ENCODE data around the gene LRSAM1.

Gene LRSAM1

GRCh38 chr9:127519301-127520166, 68.2 kb downstream of the LRSAM1 start:
- DNase-seq, result peak; percentile 89 to 90

- no peak for DNase-seq
These were observed 69.9 kb downstream of the LRSAM1 start for GRCh38 chr9:127520941-127521918.

- DNase-seq, result no peak
These were observed 70.6 kb downstream of the LRSAM1 start for GRCh38 chr9:127521919-127522304.

- DNase-seq, result no peak
These were observed 71.4 kb downstream of the LRSAM1 start for GRCh38 chr9:127522727-127523126.

- DNase-seq, result peak in 1 of 2 experiments; percentile 8
These were observed 72.1 kb downstream of the LRSAM1 start for GRCh38 chr9:127523312-127523851.

GRCh38 chr9:127524373-127524772, 73.1 kb downstream of the LRSAM1 start:
- no peak for DNase-seq

- peak; percentile 14 to 28 for DNase-seq
These were observed 74.3 kb downstream of the LRSAM1 start for GRCh38 chr9:127525401-127526188.

GRCh38 chr9:127526655-127527559, 75.6 kb downstream of the LRSAM1 start:
- DNase-seq, result no peak

GRCh38 chr9:127527560-127528268, 76.4 kb downstream of the LRSAM1 start:
- no peak for DNase-seq

GRCh38 chr9:127528422-127529251, 77.3 kb downstream of the LRSAM1 start:
- no peak for DNase-seq

- DNase-seq, result no peak
These were observed 78.4 kb downstream of the LRSAM1 start for GRCh38 chr9:127529671-127530070.

- DNase-seq, result no peak
These were observed 79.1 kb downstream of the LRSAM1 start for GRCh38 chr9:127530206-127530941.

GRCh38 chr9:127531676-127532075, 80.4 kb downstream of the LRSAM1 start:
- DNase-seq, result no peak

GRCh38 chr9:127534250-127534906, 83.1 kb downstream of the LRSAM1 start:
- DNase-seq, result no peak

- DNase-seq, result no peak
These were observed 83.6 kb downstream of the LRSAM1 start for GRCh38 chr9:127534931-127535330.

- DNase-seq, result no peak
These were observed 84.1 kb downstream of the LRSAM1 start for GRCh38 chr9:127535396-127535795.

GRCh38 chr9:127535834-127536233, 84.5 kb downstream of the LRSAM1 start:
- no peak for DNase-seq

- no peak for DNase-seq
These were observed 85.2 kb downstream of the LRSAM1 start for GRCh38 chr9:127536499-127536898.
